Activated T-helper 17 cell treated with anti-CD3 and anti-CD28 coated beads, Interleukin-2, amount 50 U/mL, for 72 hours (primary cell): ENCODE measurements around the gene DPH6. TPM values are rescaled to one million over a fixed set of nuclear protein-coding genes. Genes with fewer than 3 reads are reported as not detected.
"Not testable (repeated sequence)": the region's sequence is repeated elsewhere in the genome, so short reads cannot be mapped to it uniquely, and the experiment has no call there.

Source experiments
- ATAC-seq: fragments of 150-1000 bp; cut with Tn5 transposase; replicated peaks from 2 replicates; pipeline ENCODE4 v1.10.0; 2021; ENCODE audit warnings: mild to moderate bottlenecking, moderate library complexity
- H3K27ac Mint-ChIP-seq: one replicate; pipeline ENCODE4 v1.8.0; 2022; ENCODE audit warnings: mixed read lengths
- H3K27me3 Mint-ChIP-seq: one replicate; pipeline ENCODE4 v1.8.0; 2022; ENCODE audit warnings: mixed read lengths
- H3K36me3 Mint-ChIP-seq: one replicate; pipeline ENCODE4 v1.8.0; 2022; ENCODE audit warnings: low read depth, mild to moderate bottlenecking, mixed read lengths
- H3K4me1 Mint-ChIP-seq: one replicate; pipeline ENCODE4 v1.8.0; 2022; ENCODE audit warnings: mixed read lengths
- H3K4me3 Mint-ChIP-seq: one replicate; pipeline ENCODE4 v1.8.0; 2022; ENCODE audit warnings: mild to moderate bottlenecking, mixed read lengths
- H3K9me3 Mint-ChIP-seq: one replicate; pipeline ENCODE4 v1.8.0; 2022; ENCODE audit warnings: mixed read lengths
- total RNA-seq, 2 donors: library from RNA; stranded (reverse); gene quantifications; one replicate each; pipeline ENCODE4 v1.2.3, GENCODE V29; 2022

DPH6 gene
- total RNA-seq, 2 donors from 2014 or later: 3.9 to 9.9 TPM

DNA sequence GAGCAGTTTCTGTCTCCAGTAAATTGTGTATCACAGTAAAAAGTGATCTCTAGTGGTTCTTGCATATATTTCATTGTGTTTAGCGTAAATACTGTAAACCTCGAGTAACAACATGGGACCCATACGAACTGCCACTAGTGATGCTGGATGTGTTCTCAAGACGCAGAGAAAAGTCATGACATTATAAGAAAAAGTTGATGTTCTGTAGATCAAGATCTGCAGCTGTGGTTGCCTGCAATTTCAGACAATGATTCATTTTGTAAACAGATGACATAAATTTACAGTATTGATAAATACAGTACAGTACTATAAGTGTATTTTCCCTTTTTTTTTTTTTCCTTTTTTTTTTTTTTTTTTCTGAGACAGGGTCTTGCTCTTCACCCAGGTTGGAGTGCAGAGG is 100.1 kb downstream of the DPH6 start:
- Mint-ChIP-seq H3K36me3 (peaks cover 16% of the 10 kb centered on the region), H3K27me3 (no peaks in the 10 kb centered on the region), H3K9me3 (no peaks in the 10 kb centered on the region), H3K4me3 (no peak overlapping the region), H3K4me1 (no peaks in the 10 kb centered on the region), H3K27ac (no peak overlapping the region)
- no peak for ATAC-seq

DNA sequence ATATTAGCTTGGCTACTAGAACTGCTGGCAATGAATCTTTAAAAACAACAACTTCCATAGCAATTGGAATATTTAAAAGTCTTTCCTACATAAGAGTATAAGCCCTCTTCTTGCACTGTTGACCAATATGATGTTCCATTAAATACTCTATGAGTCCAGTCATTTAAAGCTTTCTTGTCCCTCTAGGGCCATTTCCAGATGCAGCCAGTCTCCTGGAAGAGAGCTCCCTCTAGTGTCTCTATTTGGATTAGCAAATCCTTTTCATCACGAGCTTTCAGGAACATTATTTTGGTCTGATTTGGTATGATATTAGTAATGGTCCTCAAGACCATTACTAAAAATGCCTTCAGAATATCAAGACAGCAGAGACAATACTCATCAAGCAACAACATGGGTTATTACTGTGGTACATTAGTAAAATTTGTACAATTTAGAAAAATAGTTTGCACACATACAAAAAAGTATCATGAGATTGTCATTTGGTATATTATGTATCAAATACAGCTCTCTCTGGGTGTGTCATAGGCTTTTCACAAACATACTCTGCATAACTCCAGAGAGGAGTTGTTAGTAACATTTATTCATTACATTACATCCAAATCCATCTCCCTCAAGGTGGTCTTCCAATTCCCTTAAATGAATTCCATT is 101.3 kb downstream of the DPH6 start:
- no peak overlapping the region for H3K4me3 Mint-ChIP-seq
- H3K36me3 Mint-ChIP-seq: peaks cover 11% of the 10 kb centered on the region
- no peaks in the 10 kb centered on the region for H3K4me1 Mint-ChIP-seq
- ATAC-seq: no peak
- no peaks in the 10 kb centered on the region for H3K27me3 Mint-ChIP-seq
- no peak overlapping the region for H3K27ac Mint-ChIP-seq
- no peaks in the 10 kb centered on the region for H3K9me3 Mint-ChIP-seq

DNA sequence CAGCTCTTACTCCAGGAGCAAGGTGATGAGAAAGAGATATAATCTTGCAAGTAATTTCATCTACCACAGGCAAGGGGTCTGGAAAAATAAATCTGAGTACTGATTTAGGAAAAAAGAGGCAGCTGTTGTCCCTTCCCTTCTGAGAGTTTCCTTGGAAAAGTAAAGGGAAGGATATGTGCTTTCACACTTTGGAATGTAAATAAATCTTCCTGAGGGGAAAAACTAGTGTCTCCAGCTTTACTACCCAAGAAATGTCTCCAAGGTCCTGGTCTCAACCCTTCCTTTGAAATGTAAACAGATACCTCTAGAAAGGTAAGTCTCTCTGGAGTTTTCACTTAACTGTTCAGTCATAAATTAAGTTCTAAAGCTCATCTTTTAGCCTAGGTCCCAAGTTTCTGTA is 102.6 kb downstream of the DPH6 start:
- Mint-ChIP-seq H3K36me3 (peaks cover under 1% of the 10 kb centered on the region), H3K27ac (no peak overlapping the region), H3K4me3 (no peak overlapping the region), H3K4me1 (no peaks in the 10 kb centered on the region), H3K27me3 (no peaks in the 10 kb centered on the region), H3K9me3 (no peaks in the 10 kb centered on the region)
- no peak for ATAC-seq

DNA sequence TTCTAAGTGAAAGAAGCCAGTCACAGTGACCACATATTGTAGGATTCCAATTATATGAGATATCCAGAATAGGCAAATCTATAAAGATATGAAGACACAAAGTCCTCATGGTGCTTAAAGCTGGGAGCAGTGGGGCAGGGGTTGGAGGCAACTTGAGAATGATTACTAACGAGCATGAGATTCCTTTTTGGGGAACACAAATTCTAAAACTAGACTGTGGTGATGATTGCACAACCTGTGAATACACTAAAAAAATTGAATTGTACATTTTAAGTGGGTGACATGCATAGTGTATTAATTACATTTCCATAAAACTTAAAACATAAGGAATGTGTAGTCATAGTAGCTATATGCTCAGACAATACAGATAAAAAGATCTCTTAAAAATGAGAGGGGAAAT is 103.2 kb downstream of the DPH6 start:
- no peak for ATAC-seq
- H3K4me1 Mint-ChIP-seq: no peaks in the 10 kb centered on the region
- H3K27ac Mint-ChIP-seq: no peak overlapping the region
- H3K36me3 Mint-ChIP-seq: peaks cover 7% of the 10 kb centered on the region
- H3K27me3 Mint-ChIP-seq: no peaks in the 10 kb centered on the region
- H3K4me3 Mint-ChIP-seq: no peak overlapping the region
- H3K9me3 Mint-ChIP-seq: no peaks in the 10 kb centered on the region

DNA sequence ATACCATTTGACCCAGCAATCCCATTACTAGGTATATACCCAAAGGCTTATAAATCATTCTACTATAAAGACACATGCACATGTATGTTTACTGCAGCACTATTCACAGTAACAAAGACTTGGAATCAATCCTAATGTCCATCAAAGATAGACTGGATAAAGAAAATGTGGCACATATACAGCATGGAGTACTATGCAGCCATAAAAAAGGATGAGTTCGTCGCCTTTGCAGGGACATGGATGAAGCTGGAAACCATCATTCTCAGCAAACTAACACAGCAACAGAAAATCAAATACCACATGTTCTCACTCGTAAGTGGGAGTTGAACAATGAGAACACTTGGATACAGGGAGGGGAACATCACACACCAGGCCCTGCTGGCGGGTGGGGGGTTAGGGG is 104.7 kb downstream of the DPH6 start:
- H3K4me1 Mint-ChIP-seq, H3K4me3 Mint-ChIP-seq, H3K27ac Mint-ChIP-seq, H3K9me3 Mint-ChIP-seq, ATAC-seq, H3K27me3 Mint-ChIP-seq, H3K36me3 Mint-ChIP-seq: not testable (repeated sequence)

DNA sequence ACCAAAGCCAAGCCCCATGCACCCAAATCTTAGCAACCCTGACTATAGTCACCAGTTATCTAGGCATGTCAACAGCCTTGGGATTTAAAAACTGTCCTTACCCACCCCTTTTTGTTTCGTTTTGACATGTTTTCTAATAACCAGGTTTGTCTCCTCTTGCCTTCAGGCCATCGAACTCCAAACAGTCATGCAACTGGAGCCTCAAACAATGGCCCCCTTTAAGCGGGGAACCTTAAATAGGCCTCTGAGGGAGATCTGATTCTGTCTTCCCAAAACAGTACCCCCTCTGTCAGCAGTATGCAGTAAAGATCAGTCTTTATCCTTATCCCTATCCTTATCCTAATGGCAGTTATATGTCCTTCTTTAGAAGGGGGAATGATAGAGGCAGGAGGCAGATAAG is 105.7 kb downstream of the DPH6 start:
- H3K4me3 Mint-ChIP-seq: no peak overlapping the region
- ATAC-seq: no peak
- H3K9me3 Mint-ChIP-seq: no peaks in the 10 kb centered on the region
- peaks cover 7% of the 10 kb centered on the region for H3K36me3 Mint-ChIP-seq
- H3K27me3 Mint-ChIP-seq: no peaks in the 10 kb centered on the region
- no peak overlapping the region for H3K27ac Mint-ChIP-seq
- H3K4me1 Mint-ChIP-seq: no peaks in the 10 kb centered on the region

DNA sequence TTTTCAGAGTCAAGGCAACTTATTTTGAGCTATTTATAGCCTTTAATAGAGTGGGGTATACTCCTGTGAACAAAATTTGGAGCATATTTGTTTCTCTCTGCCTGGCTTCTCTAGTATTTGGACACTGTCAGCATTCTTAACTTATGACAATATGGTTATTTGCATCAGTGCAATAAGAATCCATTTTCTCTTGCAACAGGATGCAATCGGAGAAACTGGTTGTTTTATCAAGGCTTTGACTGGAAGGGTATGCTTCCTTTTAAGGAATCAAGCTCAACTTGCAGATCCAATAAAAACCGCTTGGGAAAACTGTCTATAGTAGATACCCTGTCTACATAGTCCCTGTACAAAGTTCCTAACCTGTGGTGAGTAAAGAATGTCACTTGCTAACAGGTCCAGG is 106.7 kb downstream of the DPH6 start:
- Mint-ChIP-seq H3K36me3 (peaks cover 7% of the 10 kb centered on the region), H3K9me3 (no peaks in the 10 kb centered on the region), H3K27ac (no peak overlapping the region), H3K4me3 (no peak overlapping the region), H3K4me1 (no peaks in the 10 kb centered on the region), H3K27me3 (no peaks in the 10 kb centered on the region)
- no peak for ATAC-seq

DNA sequence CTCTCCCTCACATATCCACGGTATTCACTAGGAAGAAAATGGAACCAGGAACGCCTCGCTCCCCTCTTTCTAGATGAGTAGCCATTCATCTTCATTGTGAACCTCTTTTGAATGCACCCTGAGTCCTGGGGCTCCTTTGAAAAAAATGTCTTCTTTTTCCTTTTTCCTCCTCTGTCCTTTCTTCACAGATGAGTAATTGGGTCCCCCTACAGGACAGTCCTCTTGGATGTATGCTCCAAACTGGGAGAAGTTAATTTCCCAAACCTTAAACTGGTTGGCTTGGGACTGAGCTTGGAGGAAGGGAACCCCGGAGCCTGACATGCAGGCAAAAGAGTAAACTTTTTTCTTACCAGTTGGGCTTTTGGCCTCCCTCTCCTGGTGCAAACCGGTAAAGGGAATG is 108.8 kb downstream of the DPH6 start:
- H3K9me3 Mint-ChIP-seq: no peaks in the 10 kb centered on the region
- no peaks in the 10 kb centered on the region for H3K27me3 Mint-ChIP-seq
- H3K4me3 Mint-ChIP-seq: no peak overlapping the region
- ATAC-seq: no peak
- peaks cover 7% of the 10 kb centered on the region for H3K36me3 Mint-ChIP-seq
- H3K27ac Mint-ChIP-seq: no peak overlapping the region
- no peaks in the 10 kb centered on the region for H3K4me1 Mint-ChIP-seq

DNA sequence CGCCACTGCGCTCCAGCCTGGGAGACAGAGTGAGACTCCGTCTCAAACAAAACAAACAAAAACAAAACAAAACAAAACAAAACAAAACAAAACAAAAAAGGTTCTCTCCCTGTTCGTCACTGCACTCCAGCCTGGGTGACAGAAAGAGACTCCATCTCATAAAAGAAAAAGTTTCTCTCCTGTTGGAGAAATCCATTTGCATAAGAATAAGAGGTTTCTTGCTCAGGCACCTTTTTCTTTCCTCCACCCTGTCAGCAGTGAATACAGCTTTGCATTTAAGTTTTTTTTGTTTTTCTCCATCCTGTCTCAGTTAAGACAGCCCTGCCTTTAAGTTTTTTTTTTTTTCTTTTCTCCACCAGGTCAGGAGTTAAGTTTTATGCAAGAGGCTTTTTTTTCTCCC is 109.5 kb downstream of the DPH6 start:
- Mint-ChIP-seq H3K4me1 (no peaks in the 10 kb centered on the region), H3K27me3 (no peaks in the 10 kb centered on the region), H3K36me3 (peaks cover 7% of the 10 kb centered on the region), H3K9me3 (no peaks in the 10 kb centered on the region), H3K4me3 (no peak overlapping the region), H3K27ac (no peak overlapping the region)
- ATAC-seq: no peak

DNA sequence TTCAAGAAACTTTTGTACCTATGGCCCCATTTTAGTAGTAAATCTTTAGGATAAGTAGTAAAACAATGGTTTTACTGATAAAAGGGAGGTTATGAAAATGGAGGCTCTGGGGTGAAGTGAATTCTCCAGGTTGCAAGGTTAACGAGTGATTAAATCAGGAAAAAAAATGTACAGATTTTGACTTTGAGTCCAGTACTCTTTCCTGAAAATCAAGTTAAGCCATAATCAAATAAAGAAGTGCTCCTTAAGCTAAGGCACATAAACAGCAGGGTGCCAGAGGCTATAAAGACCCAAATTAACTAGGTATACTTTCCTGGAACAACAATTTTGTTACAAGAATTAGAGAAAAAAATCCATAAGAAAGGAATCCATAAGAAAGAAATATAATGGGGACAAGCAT is 114.7 kb downstream of the DPH6 start:
- Mint-ChIP-seq H3K9me3 (no peaks in the 10 kb centered on the region), H3K27me3 (no peaks in the 10 kb centered on the region), H3K36me3 (no peaks in the 10 kb centered on the region), H3K27ac (no peak overlapping the region), H3K4me3 (no peak overlapping the region), H3K4me1 (no peaks in the 10 kb centered on the region)
- no peak for ATAC-seq

DNA sequence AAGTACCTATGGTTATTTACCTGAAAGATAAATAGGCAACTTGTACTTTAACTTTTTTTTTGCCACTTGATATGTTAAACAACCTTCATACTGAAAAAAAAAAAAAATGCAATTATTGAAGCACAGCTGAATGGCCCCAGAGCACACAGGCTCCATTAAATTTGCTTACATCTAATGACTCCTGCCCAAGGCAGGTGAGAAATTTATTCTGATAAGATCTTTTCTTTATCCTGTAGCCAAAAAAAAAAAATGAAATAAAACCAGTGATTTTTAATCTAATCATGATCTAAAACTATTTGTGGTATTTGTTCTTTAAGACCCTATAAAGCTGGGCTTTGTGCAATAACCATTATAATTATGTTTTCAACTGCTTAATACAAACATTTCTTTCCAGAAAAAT is 115.7 kb downstream of the DPH6 start:
- no peak overlapping the region for H3K4me3 Mint-ChIP-seq
- no peaks in the 10 kb centered on the region for H3K4me1 Mint-ChIP-seq
- no peaks in the 10 kb centered on the region for H3K9me3 Mint-ChIP-seq
- no peak overlapping the region for H3K27ac Mint-ChIP-seq
- H3K27me3 Mint-ChIP-seq: no peaks in the 10 kb centered on the region
- ATAC-seq: no peak
- no peaks in the 10 kb centered on the region for H3K36me3 Mint-ChIP-seq

DNA sequence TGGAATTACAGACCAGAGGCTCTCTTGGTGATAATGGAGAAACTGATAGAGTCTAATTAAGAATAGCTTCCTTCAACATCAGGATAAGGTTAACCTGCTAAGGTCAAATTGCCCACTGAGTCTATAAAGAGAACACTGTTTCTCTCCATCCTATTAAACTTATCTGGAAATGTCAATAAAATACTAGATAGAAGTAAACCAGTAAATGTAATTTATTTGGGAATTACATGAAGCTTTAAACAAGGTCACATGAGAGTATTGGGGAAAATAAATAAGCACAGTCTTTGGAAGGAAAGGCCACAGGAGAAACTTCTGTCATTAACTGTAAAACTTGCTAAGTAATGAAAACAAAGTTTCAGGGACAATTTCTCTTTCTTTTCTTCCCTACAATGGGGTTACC is 118.5 kb downstream of the DPH6 start:
- Mint-ChIP-seq H3K27ac (no peak overlapping the region), H3K9me3 (no peaks in the 10 kb centered on the region), H3K27me3 (no peaks in the 10 kb centered on the region), H3K4me3 (no peak overlapping the region), H3K36me3 (no peaks in the 10 kb centered on the region), H3K4me1 (no peaks in the 10 kb centered on the region)
- ATAC-seq: no peak

DNA sequence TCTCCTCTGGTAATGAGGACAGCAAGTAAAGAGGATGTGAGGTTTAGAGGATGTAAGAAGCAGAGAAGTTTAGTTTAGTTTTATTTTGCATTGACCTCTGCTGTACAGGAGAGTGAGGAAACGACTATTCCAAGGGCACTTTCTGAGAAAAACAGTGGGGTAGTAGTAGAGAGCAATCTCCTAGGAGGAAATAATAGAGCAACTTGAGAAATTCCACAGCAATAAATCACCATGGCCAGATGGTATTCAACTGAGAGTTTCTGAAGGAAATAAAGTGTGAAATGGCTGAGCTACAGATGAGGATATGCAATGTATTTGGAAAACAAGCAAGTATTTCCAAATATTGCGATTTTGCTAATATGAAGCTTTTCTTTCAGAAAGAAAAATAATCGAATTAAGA is 118.9 kb downstream of the DPH6 start:
- ATAC-seq: no peak
- no peaks in the 10 kb centered on the region for H3K4me1 Mint-ChIP-seq
- no peak overlapping the region for H3K27ac Mint-ChIP-seq
- H3K27me3 Mint-ChIP-seq: no peaks in the 10 kb centered on the region
- H3K36me3 Mint-ChIP-seq: no peaks in the 10 kb centered on the region
- no peak overlapping the region for H3K4me3 Mint-ChIP-seq
- H3K9me3 Mint-ChIP-seq: no peaks in the 10 kb centered on the region

DNA sequence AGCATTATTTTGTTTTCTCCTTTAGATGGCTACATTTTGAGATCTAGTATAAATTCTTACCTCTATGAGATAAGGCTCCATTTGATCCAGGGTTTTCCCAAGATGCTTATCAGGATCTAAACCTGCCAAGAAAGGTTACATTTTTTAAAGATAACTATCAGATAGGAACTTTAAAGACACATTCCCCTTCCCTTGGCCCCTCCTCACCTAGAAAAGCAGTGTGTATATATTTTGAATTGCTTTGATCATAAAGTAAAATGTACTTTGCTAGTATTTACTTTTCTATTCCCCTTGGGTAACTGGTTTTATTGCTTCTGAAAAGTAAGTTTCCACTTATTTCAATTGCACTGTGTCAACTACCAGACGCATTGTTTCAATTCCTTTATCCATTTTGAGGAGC is 135.2 kb downstream of the DPH6 start:
- Mint-ChIP-seq H3K36me3 (no peaks in the 10 kb centered on the region), H3K4me3 (no peak overlapping the region), H3K27ac (no peak overlapping the region), H3K27me3 (no peaks in the 10 kb centered on the region), H3K9me3 (no peaks in the 10 kb centered on the region), H3K4me1 (no peaks in the 10 kb centered on the region)
- no peak for ATAC-seq

DNA sequence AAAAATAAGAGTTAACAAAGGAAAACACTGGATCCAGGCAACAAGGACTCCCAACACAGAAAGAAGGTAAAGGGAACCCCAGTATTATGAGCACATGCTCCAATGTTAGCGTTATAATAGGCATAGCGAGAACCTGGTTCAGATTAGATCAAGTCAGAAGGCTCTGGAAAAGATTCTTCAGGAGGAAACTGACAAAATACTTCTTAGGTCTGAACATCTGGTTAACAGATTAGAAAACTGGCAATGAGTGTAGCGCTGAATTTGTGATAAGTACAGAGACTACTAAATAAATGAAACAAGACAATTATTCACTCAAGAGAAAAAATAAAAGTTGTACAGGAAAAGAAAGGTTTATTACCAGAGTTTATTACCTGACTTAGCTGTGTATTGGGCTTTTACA is 146.1 kb downstream of the DPH6 start:
- no peak for ATAC-seq
- Mint-ChIP-seq H3K27me3 (no peaks in the 10 kb centered on the region), H3K4me1 (no peaks in the 10 kb centered on the region), H3K36me3 (no peaks in the 10 kb centered on the region), H3K4me3 (no peak overlapping the region), H3K9me3 (peaks cover 8% of the 10 kb centered on the region), H3K27ac (no peak overlapping the region)

DNA sequence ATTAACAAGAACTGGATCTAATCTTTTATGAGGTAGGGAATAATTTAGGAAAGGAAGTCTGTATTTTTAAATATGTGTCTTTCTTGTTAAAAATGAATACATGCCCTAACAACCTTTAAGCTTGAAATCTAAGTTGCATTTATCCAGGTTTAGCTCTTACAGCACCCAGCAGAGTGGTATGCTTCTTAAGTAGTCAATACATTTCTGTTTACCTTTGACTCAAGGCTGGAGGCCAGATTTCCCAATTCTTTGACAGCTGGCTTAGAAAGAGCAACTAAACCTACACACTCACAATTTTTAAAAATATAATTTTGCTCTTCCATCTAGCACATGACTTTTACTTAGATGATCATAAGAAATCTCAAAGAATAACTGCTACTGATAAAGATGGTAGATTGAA is 148.9 kb downstream of the DPH6 start:
- Mint-ChIP-seq H3K36me3 (no peaks in the 10 kb centered on the region), H3K27ac (no peak overlapping the region), H3K4me1 (no peaks in the 10 kb centered on the region), H3K27me3 (no peaks in the 10 kb centered on the region), H3K4me3 (no peak overlapping the region), H3K9me3 (peaks cover 4% of the 10 kb centered on the region)
- no peak for ATAC-seq
